SW480 (cell line): Measurements from ENCODE around the gene NUTM2F.
"Not testable (repeated sequence)": the region's sequence is repeated elsewhere in the genome, so short reads cannot be mapped to it uniquely, and the experiment has no call there.

Experiments used
- DNase-seq: peaks from one replicate; pipeline ENCODE4 v3.0.0-alpha.2; 2016; ENCODE audit warnings: low spot score

Gene NUTM2F, protein sequence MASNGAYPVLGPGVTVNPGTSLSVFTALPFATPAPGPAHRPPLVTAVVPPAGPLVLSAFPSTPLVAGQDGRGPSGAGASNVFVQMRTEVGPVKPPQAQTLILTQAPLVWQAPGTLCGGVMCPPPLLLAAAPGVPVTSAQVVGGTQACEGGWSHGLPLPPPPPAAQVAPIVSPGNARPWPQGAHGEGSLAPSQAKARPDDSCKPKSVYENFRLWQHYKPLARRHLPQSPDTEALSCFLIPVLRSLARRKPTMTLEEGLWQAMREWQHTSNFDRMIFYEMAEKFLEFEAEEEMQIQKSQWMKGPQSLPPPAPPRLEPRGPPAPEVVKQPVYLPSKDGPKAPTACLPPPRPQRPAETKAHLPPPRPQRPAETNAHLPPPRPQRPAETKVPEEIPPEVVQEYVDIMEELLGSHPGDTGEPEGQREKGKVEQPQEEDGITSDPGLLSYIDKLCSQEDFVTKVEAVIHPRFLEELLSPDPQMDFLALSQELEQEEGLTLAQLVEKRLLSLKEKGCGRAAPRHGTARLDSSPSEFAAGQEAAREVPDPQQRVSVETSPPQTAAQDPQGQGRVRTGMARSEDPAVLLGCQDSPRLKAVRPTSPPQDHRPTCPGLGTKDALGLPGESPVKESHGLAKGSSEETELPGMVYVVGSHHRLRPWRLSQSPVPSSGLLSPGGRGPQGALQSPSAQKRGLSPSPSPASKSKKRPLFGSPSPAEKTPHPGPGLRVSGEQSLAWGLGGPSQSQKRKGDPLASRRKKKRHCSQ

DNA sequence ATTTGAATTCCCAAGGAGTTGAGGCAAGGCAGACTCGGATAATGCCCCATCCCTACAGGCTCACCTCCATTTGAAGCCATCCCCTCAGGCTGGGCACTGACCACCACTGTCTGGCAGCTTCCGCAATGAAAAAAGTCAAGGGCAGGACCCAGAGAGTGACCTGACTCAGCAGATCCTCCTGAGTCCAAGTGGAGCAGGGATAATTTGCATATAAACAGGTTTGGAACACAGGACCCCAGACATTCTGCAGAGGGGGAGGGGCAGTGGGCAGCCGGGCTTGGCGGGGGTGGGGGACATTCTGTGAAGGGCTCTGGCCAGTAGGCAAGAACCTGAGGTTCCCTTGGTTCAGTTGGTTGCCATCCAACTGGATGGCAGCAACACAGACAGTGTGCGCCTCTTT lies at the start of gene NUTM2F:
NUTM2F (minus strand) TSS at position 101 of the 400 bp plus-strand sequence; CDS start at position 80, 21 bp downstream.
- DNase-seq, result not testable (repeated sequence)

DNA sequence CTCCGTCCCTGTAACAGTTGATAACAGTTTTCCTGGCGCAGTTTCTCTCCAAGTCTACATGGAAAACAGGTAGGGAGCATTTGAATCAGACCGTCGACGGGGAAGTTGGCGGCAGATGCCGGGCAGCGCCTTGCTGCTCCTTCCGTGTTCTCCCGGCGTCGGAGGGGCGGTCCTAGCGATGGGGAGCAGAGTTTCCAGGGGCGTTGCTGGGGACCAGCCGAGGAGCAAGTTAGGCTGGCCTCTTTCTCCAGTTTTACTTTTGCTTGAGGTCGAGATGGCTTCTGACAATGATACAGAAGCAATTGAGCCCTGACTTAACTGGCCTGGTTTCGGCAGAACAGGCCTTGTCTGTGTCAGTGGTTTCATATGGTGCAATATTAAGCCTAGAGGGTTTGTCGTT lies 46.8 kb upstream of the NUTM2F start:
- not testable (repeated sequence) for DNase-seq

DNA sequence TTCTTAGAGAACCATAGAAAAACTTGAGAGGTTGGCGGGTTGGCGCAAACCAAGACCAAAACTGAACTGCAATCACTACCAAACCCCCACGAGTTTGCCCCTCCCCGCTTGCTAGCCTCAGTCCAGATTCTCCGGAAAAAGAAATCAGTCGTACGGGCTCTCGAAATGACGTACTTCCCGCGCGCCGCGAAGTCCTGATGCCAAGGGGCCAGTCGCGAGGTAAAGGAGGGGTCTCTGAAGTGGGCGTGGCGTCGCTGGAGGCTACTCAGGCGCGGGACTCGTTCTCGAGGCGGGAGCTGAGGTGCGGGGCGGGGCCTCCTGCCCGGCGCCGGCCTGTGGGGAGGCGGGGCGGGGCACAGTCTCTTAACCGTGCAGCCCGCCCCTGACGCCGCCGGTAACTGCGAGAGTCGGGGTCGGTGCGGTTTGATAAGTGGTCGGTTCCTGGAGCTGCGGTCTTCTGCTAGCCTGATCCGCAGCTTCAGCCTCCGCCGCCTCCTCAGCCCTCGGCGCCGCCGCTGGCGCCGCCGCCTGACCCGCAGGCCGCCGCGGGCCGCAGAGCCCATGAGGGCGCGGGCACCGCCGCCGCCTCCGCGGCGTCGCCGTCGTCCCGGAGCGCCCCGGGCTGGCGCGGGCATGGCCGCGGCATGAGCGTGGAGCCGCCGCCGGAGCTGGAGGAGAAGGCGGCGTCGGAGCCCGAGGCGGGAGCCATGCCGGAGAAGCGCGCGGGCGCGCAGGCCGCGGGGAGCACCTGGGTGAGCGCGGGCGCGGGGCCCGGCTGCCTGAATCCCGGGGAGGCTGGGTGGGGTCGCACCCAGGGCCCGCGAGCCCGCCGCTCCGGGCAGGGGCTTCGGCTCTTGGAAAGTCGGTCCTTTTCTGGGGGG lies 46.0 kb upstream of the NUTM2F start:
- DNase-seq, result peak; percentile 85

DNA sequence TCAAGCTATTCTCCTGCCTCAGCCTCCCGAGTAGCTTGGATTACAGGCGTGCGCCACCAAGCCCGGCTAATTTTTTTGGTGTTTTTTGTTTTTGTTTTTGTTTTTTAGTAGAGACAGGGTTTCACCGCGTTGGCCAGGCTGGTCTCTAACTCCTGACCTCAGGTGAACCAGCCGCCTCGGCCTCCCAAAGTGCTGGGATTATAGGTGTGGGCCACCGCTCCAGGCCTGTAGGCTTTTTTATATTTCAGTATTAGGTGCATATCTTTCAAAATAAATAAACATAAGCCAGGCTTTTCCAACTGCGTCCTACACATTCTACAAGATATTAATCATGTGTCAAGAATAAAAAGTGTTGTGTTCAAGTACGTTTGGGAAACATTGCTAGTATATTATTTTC lies 45.3 kb upstream of the NUTM2F start:
- not testable (repeated sequence) for DNase-seq

DNA sequence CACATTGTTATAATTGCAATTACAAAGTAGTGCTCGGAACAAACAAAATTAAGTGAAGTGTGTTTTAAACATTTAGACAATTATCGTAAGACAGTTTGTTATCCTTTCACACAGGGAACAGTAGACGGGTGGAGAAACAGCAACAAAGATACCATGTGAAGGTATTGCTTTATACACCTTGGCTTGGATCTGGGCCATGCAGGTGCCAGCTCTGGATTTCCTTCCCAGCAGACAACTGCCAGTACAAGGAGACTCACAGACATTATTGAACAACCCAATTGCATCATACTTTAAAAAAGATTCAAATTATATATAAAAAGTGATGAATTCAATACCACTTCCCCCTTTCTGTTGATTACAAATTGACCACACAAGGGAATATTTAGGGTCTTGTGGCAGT lies 41.8 kb upstream of the NUTM2F start:
- not testable (repeated sequence) for DNase-seq

DNA sequence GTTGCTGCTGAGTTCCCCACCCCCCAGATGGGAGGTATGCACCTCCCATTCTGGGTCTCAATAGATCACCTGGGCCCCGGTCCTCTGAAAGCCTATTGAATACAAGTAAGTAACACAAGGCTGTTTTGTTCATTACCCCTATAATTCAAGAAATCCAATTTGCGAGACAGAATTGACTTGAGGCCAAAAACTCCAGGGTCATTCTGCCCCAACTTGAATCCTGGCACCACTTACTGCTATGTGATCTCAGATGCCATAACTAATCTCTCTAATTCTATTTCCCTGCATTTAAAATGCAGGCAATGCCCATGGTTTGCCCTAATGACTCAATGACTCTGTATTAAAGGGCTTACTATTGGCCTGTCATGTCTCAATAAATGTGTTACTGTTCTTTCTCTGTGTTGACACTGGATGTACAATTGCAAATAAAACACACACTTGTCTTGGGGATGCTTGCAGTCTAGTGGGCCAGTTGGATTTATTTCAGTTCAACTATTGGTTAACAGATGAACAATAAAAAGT lies 35.7 kb upstream of the NUTM2F start:
- DNase-seq, result not testable (repeated sequence)

DNA sequence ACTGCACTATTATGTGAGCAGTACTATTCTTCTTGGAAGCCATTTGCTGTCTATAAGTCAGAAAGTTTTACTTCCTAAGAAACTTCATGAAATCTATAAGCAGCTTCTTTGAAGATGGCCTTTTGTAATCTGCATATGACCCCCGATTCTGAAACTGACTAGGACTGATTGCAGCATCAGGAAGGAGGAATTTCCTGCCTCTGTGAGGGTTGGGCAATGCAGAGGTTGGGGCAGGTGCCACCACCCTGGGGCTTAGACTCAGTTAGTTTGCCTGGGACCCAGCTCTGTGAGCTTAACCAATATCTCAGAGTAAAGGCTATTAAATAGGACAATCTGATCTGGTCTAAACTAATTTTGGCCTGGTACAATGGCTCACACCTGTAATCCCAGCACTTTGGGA lies 28.7 kb upstream of the NUTM2F start:
- DNase-seq, result not testable (repeated sequence)

DNA sequence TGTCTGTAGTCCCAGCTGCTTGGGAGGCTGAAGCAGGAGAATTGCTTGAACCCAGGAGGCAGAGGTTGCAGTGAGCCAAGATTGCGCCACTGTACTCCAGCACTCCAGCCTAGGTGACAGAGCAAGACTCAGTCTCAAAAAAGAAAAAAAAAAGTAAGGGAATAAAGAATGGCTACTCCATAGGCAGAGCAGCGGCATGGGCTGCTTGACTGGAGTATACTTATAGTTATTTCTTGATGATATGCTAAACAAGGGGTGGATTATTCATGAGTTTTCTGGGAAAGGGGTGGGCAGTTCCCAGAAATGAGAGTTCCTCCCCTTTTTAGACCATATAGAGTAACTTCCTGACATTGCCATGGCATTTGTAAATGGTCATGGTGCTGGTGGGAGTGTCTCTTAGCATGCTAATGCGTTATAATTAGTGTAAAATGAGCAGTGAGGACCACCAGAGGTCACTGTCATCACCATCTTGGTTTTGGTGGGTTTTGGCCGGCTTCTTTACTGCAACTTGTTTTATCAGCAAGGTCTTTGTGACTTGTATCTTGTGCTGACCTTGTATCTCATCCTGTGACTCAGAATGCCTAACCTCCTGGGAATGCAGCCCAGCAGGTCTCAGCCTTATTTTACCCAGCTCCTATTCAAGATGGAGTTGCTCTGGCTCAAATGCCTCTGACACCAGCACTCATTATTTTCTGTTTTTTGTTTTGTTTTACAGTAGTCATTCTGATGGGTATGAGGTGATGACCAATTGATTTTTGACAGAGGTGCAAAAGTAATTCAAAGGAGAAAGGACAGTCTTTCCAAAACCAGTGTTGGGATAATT lies 23.7 kb upstream of the NUTM2F start:
- DNase-seq, result not testable (repeated sequence)

DNA sequence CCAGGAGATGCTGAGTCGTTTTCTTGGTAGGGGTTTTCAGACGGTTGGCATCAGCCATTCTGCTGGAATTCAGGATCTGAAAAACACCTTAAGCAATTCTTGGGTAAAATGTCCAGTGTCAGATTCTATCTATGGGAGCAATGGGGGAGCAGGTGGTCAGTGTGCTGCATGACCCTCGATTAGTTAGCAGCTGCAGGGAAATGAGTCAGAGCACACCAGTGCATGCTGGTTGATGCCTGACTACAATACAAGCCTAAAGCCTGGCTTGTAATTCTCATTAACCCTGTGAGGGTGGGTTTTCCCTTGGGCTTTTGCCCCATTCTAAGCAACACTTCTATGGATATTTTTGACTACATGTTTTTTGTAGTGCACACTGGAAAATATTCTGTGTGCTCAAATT lies 20.3 kb upstream of the NUTM2F start:
- not testable (repeated sequence) for DNase-seq

DNA sequence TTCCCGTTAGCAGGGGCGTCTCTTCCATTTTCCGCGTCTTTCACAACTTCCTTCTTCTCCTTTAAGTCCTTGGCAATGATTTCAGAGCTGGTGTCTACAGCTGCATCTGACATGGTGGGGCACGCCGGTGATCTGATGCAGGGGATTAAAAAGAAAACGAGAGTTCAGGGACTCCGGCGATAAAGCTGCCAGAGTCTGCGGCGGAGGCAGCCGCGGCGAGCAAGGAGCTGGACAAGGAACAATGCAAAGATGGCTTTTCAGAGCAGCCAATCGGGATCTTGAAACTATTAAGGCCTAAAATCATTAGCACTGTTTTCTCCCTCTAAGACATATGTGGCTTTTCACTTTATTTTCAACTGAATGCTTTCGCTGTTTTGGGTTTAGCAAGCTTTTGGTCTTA lies 19.0 kb upstream of the NUTM2F start:
- DNase-seq, result not testable (repeated sequence)

DNA sequence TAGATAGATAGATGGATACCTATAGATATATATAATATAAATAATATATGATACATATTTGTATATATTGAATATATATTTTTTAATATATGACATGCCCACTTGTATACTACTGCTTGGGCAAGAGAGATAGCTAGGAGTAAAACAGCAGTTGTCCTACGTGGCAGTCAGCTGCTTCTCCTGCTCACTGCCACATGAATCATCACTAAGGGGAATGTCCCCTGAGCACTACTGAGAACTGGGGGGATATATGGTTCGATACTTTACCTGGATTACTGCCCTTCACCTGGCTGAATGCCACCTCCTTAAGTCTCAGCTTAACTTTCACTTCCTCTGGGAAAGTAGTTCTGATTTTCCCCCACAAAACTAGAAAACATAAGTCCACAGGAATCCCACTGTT lies 13.3 kb upstream of the NUTM2F start:
- DNase-seq, result not testable (repeated sequence)

DNA sequence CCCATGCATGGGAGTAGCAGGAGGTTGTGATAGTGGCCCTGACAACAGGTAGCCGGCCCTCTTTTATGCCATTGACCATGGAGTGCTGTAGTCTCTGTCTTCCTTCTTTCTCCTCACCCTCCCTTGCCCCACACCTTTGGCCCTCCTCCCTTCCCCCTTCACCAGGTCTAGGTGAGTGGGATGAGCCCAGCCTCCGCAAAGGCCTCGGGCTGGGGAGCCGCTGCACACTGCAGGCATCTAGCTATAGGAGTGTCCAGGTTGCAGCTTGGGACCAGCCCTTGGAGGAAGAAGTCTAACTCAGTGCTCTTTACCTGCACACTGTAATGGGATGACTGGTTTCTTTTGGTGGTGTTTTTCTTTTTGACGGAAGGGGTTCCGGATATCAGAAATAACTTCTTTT lies 12.3 kb upstream of the NUTM2F start:
- DNase-seq, result not testable (repeated sequence)

DNA sequence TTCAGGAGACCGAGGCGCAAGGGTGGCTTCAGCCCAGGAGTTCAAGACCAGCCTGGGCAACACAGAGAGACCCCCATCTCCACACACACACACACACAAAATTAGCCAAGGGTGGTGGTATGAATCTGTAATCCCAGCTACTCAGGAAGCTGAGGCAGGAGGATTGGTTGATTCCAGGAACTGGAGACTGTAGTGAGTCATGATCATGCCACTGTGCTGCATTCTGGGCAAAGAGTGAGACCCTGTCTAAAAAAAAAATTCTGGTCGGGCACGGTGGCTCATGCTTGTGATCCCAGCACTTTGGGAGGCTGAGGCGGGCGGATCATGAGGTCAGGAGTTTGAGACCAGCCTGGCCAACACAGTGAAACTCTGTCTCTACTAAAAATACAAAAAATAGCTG lies 11.2 kb upstream of the NUTM2F start:
- DNase-seq, result not testable (repeated sequence)

DNA sequence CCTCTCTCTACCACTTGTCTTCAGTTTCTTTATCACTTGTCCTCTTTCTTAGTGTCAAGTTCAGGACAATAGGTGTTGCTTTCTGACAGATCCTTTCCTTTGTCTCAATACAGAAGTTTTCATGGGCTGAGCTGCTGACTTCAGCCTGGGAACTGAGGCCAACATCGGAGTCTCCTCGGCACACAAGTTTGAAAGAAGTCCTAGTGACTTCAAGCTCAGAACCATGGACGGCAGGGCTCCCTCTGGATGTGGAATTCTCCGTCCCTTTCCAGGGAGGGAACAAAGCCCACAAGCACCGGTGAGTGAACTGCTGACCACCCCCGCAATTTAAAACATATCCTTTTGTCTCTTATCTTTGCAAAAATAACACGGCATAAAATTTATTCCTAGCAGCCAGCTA lies 10.3 kb upstream of the NUTM2F start:
- DNase-seq, result not testable (repeated sequence)

DNA sequence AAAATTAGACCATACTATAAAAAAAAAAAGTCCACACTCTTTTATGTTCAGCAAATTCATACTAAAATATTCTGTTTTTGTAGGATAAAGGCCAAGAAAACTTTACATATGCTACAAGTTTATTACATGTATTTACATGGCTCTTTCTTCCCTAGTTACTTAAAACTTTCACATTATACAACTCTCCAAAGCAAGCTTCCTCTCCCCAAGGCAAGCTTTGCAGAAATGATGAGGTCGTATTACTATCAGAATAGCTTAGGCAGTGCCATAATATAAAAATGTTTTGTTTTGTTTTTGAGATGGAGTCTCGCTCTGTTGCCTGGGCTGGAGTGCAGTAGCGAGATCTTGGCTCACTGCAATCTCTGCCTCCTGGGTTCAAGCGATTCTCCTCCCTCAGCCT lies 8.0 kb upstream of the NUTM2F start:
- not testable (repeated sequence) for DNase-seq

DNA sequence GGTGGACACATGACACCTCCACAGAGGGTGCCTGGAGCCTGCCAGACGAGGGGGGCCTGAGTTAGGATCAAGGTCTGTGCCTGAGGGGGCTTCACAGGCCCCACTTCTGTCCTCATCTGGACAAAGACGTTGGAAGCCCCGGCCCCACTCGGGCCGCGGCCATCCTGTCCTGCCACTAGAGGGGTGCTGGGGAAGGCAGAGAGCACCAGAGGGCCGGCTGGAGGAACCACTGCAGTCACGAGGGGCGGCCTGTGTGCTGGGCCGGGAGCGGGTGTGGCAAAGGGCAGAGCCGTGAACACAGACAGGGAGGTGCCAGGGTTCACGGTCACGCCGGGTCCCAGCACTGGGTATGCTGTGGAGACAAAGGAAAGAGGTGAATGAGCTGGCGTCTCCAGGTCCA lies 2.9 kb downstream of the NUTM2F start:
- not testable (repeated sequence) for DNase-seq

DNA sequence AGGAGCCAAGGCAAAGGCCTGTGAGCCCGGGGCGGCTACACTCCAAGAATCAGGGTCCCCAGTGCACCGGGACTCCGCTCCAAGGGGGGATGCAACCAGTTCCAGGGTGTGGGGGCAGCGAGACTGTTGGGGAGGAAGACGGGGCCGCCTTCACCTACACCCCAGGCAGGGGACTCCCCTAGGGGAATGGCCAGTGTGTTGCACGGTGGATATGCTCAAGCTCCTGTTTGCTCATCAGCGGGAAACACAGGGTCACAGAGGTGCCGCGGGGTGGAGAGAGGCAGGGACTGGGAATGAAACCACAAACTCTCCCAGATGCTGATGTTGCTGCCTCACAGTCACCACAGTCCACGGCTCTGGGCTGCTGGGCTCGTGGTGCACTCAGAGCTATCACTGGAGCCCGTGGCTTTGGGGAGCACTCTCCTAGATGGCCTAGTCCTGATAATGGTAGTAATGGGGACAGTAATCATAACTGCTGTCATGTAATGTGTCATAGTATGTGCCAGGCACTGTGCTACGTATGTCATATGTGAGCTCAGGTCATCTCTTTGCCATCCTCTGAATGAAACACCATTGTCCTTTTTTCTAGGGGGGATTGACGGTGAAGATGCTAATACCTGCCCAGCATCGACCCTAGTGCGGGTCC lies 5.2 kb downstream of the NUTM2F start:
- DNase-seq, result not testable (repeated sequence)

DNA sequence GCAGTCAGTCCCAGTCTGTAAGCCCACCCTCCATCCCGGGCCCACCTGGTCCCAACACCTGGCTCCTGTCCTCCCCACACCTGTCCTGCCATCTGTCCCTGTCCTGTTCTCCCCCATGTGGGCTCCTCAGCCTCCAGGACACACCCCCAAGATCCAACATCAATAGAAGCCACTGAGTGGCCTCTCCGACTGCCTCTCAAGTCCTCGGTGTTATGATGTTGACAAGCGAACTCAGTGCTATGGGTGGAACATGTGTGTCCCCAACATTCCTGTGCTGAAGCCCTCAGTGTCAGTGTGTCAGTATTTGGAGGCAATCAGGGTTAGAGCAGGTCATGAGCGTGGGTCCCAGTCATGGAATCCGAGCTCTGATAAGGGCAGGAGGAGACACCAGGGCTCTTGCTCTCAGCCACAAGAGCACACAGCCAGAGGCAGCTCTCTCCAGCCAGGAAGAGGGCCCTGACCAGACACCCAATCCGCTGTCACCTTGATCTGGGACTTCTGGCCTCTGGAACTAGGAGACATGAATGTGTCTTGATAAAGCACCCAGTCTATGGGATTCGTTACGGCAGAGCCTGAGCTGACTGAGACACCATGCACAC lies 6.0 kb downstream of the NUTM2F start:
- DNase-seq, result not testable (repeated sequence)

DNA sequence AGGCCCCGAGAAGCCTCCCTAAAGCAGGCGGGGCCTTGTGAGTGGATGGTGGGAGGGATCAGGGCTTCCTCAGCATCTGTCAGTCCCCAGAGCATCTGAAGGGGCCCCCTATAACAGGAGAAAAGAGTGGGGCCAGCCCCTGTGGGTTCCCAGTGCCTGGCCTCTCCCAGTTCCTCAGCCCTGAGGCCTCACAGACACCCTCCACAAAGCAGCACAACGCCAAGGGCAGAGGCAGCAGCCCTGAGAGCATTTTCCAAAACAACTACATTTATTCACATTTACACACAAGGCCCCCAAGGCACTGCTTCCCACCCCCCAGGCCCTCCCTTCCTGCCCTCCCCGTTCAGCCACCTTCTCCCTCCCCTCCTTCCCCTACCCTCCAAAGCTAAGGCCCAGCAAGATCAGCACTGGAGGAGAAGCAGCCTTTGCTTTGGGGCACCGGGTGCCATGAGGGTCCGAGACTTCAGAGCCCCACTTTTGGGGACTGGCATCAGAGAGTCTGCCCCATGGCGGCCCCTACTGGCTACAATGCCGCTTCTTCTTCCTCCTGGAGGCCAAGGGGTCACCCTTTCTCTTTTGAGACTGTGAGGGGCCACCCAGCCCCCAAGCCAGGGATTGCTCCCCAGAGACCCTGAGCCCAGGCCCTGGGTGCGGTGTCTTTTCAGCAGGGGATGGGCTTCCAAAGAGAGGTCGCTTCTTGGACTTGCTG lies 10.3 kb downstream of the NUTM2F start:
- DNase-seq, result not testable (repeated sequence)
